Measurements from ENCODE around the gene ACOT9.
"Not testable (repeated sequence)": the region's sequence is repeated elsewhere in the genome, so short reads cannot be mapped to it uniquely, and the experiment has no call there.

Gene ACOT9

DNA sequence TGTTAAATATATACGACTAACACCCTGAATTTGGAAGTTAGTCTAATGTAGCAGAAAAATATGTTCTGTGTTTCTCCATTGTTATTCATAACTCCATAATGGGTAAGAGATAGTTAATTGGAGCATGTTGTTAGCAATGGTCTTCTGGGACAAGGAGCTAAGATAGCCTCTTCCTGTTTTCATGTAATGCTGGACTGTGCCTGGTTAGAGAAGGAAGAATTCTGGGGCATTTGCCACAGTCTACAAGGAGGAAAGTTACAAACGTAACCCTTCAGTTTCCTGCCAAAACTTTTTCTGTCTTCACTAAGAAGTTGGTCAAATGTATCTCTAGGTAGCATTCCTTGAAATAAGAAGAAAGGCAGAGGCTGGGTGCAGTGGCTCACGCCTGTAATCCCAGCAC lies 70.0 kb downstream of the ACOT9 start:
- no peak for DNase-seq

DNA sequence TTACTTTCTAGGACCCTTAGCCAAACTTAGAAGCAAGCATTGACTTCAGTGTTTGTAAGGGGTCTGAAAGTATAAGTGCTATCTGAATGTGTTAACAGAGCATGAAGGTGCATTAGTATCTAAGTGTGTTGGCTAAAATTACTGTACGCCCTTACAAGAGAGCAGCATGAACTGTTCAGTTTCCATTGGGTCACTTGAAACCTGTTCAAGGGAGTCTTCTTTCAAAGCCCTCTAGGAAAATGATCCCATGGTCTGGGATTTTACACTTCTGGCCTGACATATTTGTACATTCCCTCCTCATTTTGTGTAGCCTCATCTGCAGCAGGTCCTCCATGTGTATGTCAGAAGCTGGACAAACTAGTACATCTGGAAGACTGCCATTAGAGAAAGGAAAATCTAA lies 72.5 kb downstream of the ACOT9 start:
- DNase-seq, result no peak

DNA sequence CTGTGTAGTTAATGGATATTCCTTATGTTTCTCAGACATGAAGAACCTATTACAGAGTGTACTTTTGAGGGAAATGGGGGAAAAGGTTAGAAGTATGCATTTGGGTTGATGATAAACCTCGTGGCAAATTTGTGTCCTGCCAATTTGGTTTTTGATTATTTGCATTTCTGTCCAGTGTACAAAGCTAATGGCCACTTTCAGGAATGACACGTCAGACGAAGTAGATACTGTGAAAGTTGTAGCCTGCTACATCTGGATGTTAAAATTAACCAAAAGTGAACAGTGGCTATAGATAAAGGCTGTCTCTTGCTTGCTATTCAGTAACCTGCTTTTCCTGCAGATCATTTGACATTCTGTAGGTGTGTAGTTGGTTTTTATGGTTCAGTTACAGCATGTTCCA lies 74.7 kb downstream of the ACOT9 start:
- DNase-seq, result no peak

DNA sequence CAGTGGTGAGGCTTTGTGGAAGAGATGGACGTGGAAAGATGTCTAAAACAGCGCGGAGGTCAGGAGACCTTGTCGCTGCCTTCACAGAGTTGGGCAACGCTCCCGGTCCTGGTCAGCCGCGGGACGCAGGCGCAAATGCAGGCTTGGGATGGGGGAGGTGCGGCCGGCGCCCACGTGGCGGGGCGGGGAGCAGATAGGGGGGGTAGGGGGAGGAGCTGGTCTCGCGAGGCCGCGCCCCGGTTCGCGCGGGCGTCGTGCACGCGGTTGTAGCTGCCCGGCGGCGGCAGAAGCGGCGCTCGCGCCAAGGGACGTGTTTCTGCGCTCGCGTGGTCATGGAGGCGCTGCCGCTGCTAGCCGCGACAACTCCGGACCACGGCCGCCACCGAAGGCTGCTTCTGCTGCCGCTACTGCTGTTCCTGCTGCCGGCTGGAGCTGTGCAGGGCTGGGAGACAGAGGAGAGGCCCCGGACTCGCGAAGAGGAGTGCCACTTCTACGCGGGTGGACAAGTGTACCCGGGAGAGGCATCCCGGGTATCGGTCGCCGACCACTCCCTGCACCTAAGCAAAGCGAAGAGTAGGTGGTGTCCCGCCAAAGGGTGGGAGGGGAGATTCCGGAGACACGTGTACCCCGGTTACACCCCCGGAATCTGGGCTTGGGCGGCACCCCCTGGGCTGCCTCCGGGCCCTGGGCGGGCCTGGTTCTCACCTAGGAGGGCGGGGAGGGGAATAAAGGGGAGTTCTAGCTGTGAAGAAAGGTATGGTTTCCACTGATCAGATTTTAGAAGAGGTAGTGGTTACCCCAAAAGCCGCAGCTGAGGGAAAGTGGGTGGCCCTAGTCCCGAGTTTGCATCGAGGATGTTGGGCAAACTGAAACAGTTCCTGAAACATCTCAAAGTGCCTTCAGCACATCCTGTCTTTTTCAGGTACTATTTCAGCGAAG lies 75.6 kb downstream of the ACOT9 start, which contains the start of gene PRDX4:
TSS of gene PRDX4 (plus strand) at position 255 of the 939 bp plus-strand sequence. CDS start at position 333, 78 bp downstream.
- peak; percentile 75 for DNase-seq

DNA sequence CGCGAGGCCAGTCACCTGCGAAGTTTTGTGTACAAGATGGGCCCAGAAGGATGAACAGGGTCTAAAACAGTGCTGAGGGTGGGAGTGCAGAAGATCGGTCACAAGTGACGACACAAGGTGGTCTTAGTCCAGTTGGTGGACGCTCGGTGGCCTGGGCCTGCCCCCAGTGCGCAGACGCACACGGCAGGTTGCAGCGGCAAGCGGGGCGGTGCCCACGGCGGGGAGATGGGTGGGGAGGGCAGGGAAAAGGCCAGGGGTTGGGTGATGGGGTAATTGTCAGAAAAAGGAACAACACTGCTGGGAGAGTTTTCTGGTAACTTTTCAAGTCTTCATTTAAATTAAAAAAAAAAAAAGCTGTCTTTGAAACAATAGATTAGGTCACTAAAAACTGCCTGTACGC lies 76.8 kb downstream of the ACOT9 start:
- no peak for DNase-seq

DNA sequence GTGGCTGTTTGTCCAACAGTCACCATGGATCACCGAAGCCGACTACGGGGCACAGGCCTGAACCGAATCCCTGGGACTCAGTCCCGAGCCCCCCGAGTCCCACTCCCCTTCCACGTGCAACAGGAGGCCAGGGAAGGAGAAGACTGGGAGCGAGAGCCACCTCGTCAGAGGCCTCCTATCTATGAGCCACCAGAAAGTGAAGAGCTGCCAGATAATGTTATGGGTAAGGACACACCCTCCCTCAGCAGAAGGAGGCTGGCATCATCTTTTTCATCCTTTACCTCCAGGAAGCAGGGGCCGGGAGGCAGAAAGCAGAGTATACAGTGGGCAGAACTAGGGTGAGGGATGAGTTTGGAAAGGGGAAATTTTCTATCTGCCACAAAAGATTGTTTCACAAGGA lies 78.6 kb downstream of the ACOT9 start:
- no peak for DNase-seq

DNA sequence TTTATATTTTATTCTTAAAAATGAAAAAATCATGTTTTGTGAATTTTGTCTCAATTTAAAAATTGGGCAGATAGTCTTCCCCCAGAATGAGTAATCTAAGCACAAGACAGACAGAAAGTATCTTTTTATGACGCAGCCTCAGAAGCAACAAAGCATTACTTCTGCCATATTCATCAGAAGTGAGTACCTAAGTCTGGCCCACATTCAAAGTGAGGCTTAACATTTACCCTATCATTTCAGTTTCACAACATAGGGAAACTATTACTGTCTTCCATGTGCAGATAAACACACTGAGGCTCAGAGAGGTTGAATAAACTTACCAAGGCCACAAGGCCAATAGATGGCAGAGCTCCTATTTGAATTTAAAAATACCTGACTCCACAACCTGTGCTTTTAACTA lies 80.2 kb downstream of the ACOT9 start:
- DNase-seq, result no peak

DNA sequence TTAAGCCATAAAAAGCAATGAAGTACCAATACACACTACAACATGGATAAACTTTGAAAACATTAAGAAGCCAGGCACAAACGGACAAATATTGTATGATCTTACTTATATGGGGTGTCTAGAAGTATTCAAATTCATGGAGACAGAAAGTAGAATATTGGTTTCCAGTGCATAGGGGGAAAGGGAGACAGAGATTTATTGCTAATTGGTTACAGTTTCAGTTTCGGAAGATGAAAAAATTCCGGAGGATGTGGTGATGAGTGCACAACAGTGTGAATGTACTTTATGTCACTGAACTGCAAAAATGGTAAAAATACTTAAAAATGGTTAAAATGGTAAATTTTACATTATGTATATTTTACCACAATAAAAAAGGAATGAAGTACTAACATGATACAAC lies 80.9 kb downstream of the ACOT9 start:
- no peak for DNase-seq

DNA sequence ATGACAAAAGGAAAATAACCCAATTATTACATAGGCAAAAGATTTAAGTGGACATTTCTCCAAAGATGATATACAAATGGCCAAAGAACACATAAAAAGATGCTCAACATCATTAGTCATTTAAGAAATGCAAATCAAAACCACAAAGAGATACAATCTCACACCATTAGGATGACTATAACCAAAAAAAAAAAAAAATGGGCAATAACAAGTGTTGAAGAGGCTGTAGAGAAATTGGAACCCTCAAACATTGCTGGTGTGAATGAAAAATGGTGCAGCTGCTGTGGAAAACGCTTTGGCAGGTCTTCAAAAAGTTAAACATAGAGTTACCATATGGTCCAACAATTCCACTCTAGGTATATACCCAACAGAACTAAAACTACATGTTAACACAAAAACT lies 81.4 kb downstream of the ACOT9 start:
- DNase-seq, result no peak

DNA sequence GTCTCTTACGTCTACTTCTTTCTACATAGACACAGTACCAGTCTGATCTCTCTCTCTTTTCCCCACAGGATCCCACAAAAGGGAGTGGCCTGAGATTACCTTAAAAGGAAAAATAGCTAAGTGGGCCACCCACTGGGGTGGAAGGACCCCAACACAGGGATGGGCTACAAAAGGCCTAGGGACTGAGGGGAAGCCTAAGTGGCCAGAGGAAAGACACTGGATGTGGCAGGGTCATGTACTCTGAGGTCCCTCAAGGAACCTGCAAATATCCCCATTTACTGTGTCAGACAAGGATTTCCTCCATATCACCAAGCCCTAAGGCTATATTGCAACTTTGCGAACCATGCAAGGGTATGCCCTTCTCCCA lies 82.3 kb downstream of the ACOT9 start:
- no peak for DNase-seq

DNA sequence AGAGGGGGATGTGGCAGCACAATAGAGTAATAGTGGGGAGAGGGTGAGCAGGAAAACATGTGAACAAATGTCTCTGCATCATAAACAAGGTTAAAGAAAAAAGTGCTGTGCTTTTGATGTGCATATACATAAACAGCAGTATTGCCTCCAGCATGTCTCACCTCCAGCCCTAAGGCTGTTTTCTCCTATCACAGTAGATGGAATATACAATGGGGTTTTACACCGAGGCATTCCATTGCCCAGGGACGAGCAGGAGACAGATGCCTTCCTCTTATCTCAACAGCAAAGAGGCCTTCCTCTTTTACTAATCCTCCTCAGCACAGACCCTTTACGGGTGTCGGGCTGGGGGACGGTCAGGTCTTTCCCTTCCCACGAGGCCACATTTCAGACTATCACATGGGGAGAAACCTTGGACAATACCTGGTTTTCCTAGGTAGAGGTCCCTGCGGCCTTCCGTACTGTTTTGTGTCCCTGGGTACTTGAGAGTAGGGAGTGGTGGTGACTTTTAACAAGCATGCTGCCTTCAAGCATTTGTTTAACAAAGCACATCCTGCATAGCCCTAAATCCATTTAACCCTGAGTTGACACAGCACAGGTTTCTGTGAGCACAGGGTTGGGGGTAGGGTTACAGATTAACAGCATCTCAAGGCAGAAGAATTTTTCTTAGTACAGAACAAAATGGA lies 82.9 kb downstream of the ACOT9 start:
- DNase-seq, result not testable (repeated sequence)

DNA sequence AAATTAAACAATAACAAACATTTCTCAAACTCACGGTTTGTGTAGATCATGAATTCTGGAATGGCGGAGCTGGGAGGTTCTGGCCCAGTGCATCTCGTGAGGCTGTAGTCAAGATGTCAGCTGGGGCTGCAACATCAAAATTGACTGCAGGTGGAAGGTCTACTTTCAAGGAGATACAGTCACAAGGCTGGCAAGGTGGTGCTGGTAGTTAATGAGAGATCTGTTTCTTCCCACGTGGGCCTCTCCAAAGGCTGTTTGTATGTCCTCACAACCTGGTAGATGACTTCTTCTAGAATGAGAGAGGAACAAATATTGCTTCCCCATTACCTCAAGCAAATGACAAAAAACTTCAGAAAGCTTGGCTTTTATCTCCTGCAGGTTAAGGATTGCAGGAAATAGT lies 83.7 kb downstream of the ACOT9 start:
- DNase-seq, result no peak

DNA sequence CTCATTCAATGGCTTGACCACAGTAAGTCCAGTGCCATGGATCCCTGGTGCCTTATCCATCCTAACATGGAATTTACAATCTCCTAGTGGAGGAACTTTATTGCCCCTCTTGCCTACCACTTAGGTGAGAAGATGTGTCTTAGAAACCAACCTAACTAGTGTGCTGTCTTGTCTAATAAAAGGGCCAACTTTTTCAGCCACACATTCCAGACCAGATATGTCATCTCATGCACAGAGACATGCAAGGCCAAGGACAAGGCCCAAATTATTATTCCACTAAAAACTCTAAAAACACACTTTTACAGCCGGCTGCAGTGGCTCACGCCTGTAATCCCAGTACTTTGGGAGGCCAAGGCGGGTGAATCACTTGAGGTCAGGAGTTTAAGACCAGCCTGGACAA lies 86.4 kb downstream of the ACOT9 start:
- DNase-seq, result no peak

DNA sequence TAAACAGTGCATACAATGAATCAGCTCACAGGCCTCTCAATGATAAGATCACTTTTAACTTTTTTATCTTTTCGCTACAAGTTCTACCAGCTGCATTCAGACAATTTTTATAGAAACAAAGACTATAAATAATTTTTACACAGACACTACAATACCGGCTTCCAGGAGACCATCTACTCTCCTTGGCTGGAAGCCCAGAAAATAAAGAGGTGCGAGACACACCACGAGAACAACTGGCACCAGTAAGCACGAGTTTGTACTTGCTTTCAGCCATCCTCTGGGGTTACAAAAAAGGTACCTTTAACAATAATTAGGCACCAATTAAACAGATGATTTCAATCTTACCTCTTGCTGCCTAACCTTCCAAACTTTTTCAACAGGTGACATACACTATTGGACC lies 87.0 kb downstream of the ACOT9 start:
- DNase-seq, result no peak

All from NCI-H774 (cell line).